Left lung (tissue), 10 donors: ENCODE results near the gene MAML2. TPM values are rescaled to one million over a fixed set of nuclear protein-coding genes. Genes with fewer than 3 reads are reported as not detected.

Source experiments
- ATAC-seq: fragments of 200-7000 bp; cut with Tn5 transposase; one replicate; pipeline ENCODE4 v1.9.1; 2020; ENCODE audit warnings: moderate library complexity
- DNase-seq, 4 donors: peaks; one replicate each; pipeline ENCODE4 v3.0.0-alpha.2; 2013 to 2020
- H3K27ac ChIP-seq, 2 donors: fragments of 200-600 bp; sonication (generic) in 1 of 2; one replicate each; pipeline versions ENCODE4 v1.5.0 to v1.8.0; 2020 to 2021
- H3K27me3 ChIP-seq, 2 donors: fragments of 200-600 bp; sonication (generic) in 1 of 2; one replicate each; pipeline versions ENCODE4 v1.5.0 to v1.8.0; 2020 to 2021
- H3K36me3 ChIP-seq, 2 donors: fragments of 200-600 bp; sonication (generic) in 1 of 2; one replicate each; pipeline versions ENCODE4 v1.5.0 to v1.8.0; 2020 to 2021
- H3K4me1 ChIP-seq, 2 donors: fragments of 200-600 bp; one replicate each; pipeline ENCODE4 v1.8.0; 2021
- H3K4me3 ChIP-seq, 2 donors: fragments of 200-600 bp; sonication (generic) in 1 of 2; one replicate each; pipeline versions ENCODE4 v1.5.0 to v1.8.0; 2020 to 2021; ENCODE audit warnings: mild to moderate bottlenecking in 1 of 2
- H3K9me3 ChIP-seq, 2 donors: fragments of 200-600 bp; sonication (generic) in 1 of 2; one replicate each; pipeline versions ENCODE4 v1.5.0 to v1.8.0; 2020 to 2021
- intact Hi-C, 2 donors: fragments of 100-400 bp; cut with DNase I; formaldehyde crosslinking; loops; one replicate each; pipeline versions ENCODE4 v1.11.2 to v1.14.2; 2022
- polyA plus RNA-seq, 6 donors: library from polyadenylated mRNA; unstranded; fragments of 120-200 nt; gene quantifications; one replicate each; pipeline ENCODE4 v1.2.1, GENCODE V29; 2013; ENCODE audit not compliant: insufficient read length in 6 of 6
- total RNA-seq, 2 donors: library from RNA; stranded (reverse); fragmentation: NEBNext Ultra II Directional; extraction: Animal tissue kit (Norgen Biotek cat#: 25700); gene quantifications; one replicate each; pipeline ENCODE4 v1.2.1, GENCODE V29; 2021
- TF ChIP-seq, protein P1 (sequence below), 2 donors: fragments of 200-600 bp; sonication (generic) in 1 of 2; IDR thresholded peaks; one replicate each; pipeline versions ENCODE4 v1.5.0 to v1.8.0; 2021; ENCODE audit warnings: antibody characterized with exemption in 2 of 2
- donor health status: DM: no; HTN: yes; CAD: no.
- donor health status: DM: no; HTN: no; CAD: no.

The MAML2 gene
- total and polyA plus RNA-seq, 8 donors: 18.7 to 44.0 (median 36.6) TPM

DNA sequence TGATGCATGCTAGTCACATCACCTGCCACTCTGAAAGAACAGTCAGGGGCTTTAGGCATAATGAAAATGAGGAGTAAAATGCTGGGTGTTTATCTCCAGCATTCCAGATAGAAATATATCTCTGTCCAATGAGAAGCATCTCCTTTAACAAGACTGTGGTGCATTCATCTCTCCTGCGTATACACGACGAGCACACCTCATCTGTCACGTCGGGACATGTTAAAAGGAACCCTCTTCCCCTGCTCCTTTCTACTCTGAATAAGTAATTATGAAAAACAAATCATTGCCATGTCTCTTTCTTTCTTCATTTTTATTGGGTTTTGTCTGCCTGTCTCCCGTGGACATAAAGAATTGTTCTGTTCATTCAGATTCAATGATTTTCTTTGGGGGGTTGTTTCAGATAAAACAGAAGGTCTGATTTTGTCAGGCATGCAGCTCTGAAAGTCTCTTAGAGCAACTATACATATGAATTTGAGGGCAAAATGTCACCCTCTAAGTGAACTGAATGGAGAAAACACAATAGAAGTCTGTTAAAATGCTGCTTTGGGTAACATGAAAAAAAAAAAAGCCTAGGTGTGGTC is 195.0 kb downstream of the MAML2 start:
- ATAC-seq: no peak
- TF ChIP-seq, protein P1, sequence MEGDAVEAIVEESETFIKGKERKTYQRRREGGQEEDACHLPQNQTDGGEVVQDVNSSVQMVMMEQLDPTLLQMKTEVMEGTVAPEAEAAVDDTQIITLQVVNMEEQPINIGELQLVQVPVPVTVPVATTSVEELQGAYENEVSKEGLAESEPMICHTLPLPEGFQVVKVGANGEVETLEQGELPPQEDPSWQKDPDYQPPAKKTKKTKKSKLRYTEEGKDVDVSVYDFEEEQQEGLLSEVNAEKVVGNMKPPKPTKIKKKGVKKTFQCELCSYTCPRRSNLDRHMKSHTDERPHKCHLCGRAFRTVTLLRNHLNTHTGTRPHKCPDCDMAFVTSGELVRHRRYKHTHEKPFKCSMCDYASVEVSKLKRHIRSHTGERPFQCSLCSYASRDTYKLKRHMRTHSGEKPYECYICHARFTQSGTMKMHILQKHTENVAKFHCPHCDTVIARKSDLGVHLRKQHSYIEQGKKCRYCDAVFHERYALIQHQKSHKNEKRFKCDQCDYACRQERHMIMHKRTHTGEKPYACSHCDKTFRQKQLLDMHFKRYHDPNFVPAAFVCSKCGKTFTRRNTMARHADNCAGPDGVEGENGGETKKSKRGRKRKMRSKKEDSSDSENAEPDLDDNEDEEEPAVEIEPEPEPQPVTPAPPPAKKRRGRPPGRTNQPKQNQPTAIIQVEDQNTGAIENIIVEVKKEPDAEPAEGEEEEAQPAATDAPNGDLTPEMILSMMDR (IDR thresholded peaks at IDR 0.05): no peak
- DNase-seq: no peak

DNA sequence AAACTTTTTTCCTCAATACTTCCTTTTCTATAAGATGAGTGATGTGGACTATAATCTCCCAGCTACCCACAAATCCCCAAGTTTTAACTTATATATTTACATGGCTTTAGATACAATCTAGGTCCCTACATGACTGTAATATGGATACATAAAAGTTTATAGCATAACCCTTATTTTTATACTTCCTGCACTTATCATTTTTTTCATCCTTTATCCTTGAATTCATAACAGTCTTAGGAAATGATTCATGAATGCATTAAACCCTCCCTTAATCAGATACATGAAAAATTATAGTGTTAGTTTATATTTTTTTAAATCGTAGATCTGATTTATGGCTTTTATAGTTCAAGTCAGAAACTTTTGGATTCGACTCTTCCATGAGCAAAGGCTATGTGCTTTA is 195.8 kb downstream of the MAML2 start:
- intact Hi-C loops: no loop called here
- DNase-seq (no peak), ATAC-seq (no peak)
- Histone ChIP-seq H3K4me1 (peaks cover 0 to 7% of the 10 kb centered on the region in 2 donors), H3K9me3 (no peaks in the 10 kb centered on the region), H3K27me3 (no peaks in the 10 kb centered on the region), H3K4me3 (no peak overlapping the region), H3K36me3 (no peaks in the 10 kb centered on the region), H3K27ac (no peak overlapping the region)
- TF ChIP-seq, protein P1 (IDR thresholded peaks at IDR 0.05): no peak

More for the DNA sequence above, 195.0 kb downstream of the MAML2 start:
- no peaks in the 10 kb centered on the region for H3K9me3 ChIP-seq
- H3K27me3 ChIP-seq: no peaks in the 10 kb centered on the region
- peaks cover 0 to 7% of the 10 kb centered on the region in 2 donors for H3K4me1 ChIP-seq
- intact Hi-C loops: no loop called here
- H3K36me3 ChIP-seq: no peaks in the 10 kb centered on the region
- no peak overlapping the region for H3K27ac ChIP-seq
- H3K4me3 ChIP-seq: no peak overlapping the region

DNA sequence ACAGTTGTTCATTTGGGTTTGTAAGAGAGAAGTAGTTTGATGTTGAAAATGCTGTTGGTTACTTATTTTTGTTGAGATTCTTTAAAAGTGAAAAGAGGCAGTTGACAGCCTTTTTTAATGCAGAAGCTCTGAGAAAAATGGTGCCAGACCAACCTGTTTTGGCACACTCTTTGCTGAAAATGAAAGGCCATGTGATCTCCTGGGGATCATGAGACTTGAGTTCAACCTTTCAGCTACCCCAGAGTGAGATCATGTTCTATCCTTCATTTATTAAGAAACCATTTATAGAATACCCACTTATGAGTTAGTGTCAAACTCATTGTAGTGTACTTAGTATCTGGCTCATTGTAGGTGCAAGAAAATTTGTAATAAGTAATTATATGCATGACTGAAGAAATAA is 196.2 kb downstream of the MAML2 start:
- H3K27me3 ChIP-seq: no peaks in the 10 kb centered on the region
- no peak overlapping the region for H3K4me3 ChIP-seq
- H3K27ac ChIP-seq: no peak overlapping the region
- H3K4me1 ChIP-seq: peaks cover 0 to 7% of the 10 kb centered on the region in 2 donors
- DNase-seq (no peak), ATAC-seq (no peak)
- intact Hi-C loops: no loop called here
- TF ChIP-seq, protein P1 (IDR thresholded peaks at IDR 0.05): no peak
- no peaks in the 10 kb centered on the region for H3K9me3 ChIP-seq
- no peaks in the 10 kb centered on the region for H3K36me3 ChIP-seq

DNA sequence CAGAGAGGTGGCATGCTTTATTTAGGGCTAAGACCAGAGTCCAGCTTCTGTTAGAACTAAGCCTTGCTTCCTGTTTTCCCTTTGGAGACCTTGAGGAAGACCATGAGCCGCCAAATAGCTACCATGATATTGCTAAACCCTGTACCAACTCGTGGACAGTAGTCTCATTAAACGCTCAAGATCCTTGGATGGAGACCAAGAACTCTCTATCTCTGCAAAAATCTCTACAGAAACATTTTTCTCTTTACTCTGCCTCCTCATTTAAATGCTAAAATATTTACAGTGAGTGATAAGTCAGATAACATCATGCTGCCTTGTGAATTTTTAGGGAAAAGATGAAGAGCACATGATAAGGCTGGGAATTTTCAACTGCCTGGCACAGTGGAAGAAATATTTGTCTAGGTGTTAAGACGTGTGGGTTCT is 197.8 kb downstream of the MAML2 start:
- Histone ChIP-seq H3K27me3 (no peaks in the 10 kb centered on the region), H3K4me1 (peaks cover 0 to 7% of the 10 kb centered on the region in 2 donors), H3K36me3 (no peaks in the 10 kb centered on the region), H3K9me3 (no peaks in the 10 kb centered on the region), H3K27ac (no peak overlapping the region), H3K4me3 (no peak overlapping the region)
- ATAC-seq (no peak), DNase-seq (no peak)
- TF ChIP-seq, protein P1 (IDR thresholded peaks at IDR 0.05): no peak
- intact Hi-C loops: no loop called here

DNA sequence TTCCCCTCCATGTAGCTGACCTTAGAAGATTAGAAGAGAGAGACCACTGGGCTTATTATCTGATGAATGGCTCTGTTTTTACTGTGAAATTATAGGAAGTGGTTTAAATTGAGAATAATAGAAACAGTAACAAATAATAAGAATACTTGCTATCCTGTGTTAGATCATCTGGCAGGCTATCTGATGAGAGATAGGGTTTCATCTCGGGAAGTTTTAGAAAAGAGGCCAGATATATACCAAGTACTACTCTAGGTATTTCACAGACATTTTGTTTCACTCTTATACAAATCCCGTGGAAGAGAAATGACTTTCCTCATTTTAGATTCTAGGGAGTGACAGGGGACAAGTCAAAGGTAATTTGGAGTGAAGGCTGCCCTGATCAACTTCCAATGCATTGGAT is 198.4 kb downstream of the MAML2 start:
- intact Hi-C loops: no loop called here
- DNase-seq: no peak
- H3K27me3 ChIP-seq: no peaks in the 10 kb centered on the region
- no peak overlapping the region for H3K4me3 ChIP-seq
- peak overlapping the region in 1 of 2 donors; percentile 46 for H3K27ac ChIP-seq
- no peaks in the 10 kb centered on the region for H3K9me3 ChIP-seq
- TF ChIP-seq, protein P1 (IDR thresholded peaks at IDR 0.05): no peak
- no peak for ATAC-seq
- no peaks in the 10 kb centered on the region for H3K36me3 ChIP-seq
- peaks cover 0 to 7% of the 10 kb centered on the region in 2 donors for H3K4me1 ChIP-seq
